ENCODE measurements around the gene SORT1. TPM values are rescaled to one million over a fixed set of nuclear protein-coding genes. Genes with fewer than 3 reads are reported as not detected.
A peak's percentile ranks its signal among the peaks of the same experiment; 100 is the strongest.

The SORT1 gene
- total and polyA plus RNA-seq, 2 of the 13 experiments (the other 11 are each of a cell fraction or from before 2014, with no cell fraction given), result 32.4 to 93.0 TPM

DNA sequence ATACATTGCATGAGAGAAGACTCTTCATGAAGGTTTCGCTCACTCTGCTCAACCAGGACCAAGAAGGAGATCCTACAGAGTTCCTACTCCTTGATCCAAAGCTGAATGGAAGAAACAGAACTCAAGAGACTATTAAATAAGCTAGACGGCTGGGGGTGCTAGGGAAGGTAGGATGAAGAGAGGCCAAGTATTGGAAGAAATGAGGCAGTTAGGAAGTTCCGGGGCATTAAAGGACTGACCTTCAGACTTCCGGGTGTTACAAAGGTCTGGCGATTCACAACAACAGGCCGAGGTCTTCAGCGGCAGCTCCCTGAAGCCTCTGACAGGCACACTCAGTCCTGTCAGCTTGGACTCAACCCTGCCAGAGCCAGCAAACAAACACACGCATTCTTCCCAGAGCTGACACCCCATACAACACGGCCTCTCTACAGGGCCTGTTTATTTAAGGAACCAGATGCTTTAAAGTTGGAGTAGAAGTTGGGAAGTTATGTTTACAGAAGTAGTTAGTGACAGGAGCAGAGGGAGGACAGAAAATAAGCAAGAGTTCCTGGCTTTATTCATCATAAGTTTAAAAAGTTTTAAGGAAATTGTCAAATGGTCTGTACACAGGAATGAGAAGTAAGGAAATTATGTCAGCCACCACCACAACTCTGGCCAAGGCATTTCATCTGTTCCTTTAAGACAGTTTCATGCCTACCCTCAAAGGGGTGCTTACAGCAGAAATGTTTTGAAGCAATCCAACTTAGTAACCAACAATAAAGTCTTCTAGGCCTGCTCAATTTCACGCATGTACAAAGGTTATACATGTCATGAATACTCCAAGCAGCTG, 4.7 kb downstream of the SORT1 start (continued):
- TF ChIP-seq HMGXB3 (CRISPR knock-in tag; IDR thresholded peaks at IDR 0.05; ENCODE audit: borderline replicate concordance) (peak; percentile 66; the same call in 1 of the 2 replicates), HNF1B (CRISPR knock-in tag; IDR thresholded peaks at IDR 0.05) (peak; percentile 89), TEF (CRISPR knock-in tag; IDR thresholded peaks at IDR 0.05) (no peak), ZSCAN21 (CRISPR knock-in tag; IDR thresholded peaks at IDR 0.05; ENCODE audit: borderline replicate concordance) (peak; percentile 27; the same call in 1 of the 2 replicates), ZNF256 (CRISPR knock-in tag; conservative IDR thresholded peaks at IDR 0.05) (no peak), ZSCAN29 (CRISPR knock-in tag; conservative IDR thresholded peaks at IDR 0.05) (peak; percentile 79; the same call in 1 of the 2 replicates), HNRNPL (IDR thresholded peaks at IDR 0.05; ENCODE audit: low read depth, low read length) (no peak), PRPF4 (IDR thresholded peaks at IDR 0.05; ENCODE audit: low read depth, low read length, poor library complexity, severe bottlenecking) (no peak), BORCS8-MEF2B (CRISPR knock-in tag; IDR thresholded peaks at IDR 0.05) (no peak), KDM3A (CRISPR knock-in tag; IDR thresholded peaks at IDR 0.05; ENCODE audit: low read depth) (peak; percentile 69), BRCA1 (CRISPR knock-in tag; IDR thresholded peaks at IDR 0.05) (peak; percentile 19; the same call in 1 of the 2 replicates), RBAK (CRISPR knock-in tag; IDR thresholded peaks at IDR 0.05) (peak; percentile 85), IRF9 (CRISPR knock-in tag; IDR thresholded peaks at IDR 0.05; ENCODE audit: borderline replicate concordance) (no peak), ZNF142 (CRISPR knock-in tag; IDR thresholded peaks at IDR 0.05) (0 out of 2 replicates have a peak, but pooled peaks have one; percentile 48)
